Daoy (cell line): ENCODE data around the gene LTBP1. TPM values are rescaled to one million over a fixed set of nuclear protein-coding genes. Genes with fewer than 3 reads are reported as not detected.
"Not testable (repeated sequence)": the region's sequence is repeated elsewhere in the genome, so short reads cannot be mapped to it uniquely, and the experiment has no call there.

Experiments used
- DNase-seq: peaks from one replicate; pipeline ENCODE4 v3.0.0-alpha.2; 2015; ENCODE audit warnings: low read depth
- total RNA-seq: library from RNA; depleted of rRNA; stranded (reverse); fragments of >200 nt; shearing (Covaris generic); gene quantifications from 2 replicates; pipeline ENCODE4 v1.2.3, GENCODE V29; 2014

The LTBP1 gene
- total RNA-seq, 1 experiment from 2014 or later: 46.4 TPM

GRCh38 chr2:33223856-33224255 lies 277.1 kb downstream of the LTBP1 start:
- DNase-seq: no peak

DNA sequence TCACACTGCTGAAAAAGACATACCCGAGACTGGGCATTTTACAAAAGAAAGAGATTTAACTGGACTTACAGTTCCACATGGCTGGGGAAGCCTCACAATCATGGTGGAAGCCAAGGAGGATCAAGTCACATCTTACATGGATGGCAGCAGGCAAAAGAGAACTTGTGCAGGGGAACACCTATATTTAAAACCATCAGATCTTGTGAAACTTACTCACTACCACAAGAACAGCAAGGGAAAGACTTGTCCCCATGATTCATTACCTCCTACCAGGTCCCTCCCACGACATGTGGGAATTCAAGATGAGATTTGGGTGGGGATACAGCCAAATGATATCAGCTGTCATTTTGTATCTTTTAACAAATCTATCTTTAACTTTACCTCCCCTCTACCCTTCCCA lies 278.6 kb downstream of the LTBP1 start:
- no peak for DNase-seq

- no peak for DNase-seq
Observed at GRCh38 chr2:33226546-33226945, 279.8 kb downstream of the LTBP1 start.

DNA sequence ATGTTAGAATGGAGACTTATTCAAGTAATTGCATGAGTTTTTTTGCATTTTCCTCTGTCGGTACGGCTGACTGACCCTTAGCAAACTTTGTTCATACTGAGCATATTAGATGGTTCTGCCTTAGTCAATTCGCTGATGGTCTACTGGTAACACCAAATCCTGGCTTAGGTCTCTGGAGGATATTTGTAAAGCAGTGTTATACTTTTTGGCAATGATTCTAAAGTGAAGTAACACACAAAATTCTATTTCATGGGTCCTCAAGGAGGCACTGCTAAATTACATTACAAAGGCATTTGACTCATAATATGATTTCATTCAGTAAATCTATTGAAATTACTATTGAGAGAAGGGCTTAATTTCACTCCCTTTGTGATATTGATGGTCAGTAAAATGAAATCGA lies 282.9 kb downstream of the LTBP1 start:
- no peak for DNase-seq

DNA sequence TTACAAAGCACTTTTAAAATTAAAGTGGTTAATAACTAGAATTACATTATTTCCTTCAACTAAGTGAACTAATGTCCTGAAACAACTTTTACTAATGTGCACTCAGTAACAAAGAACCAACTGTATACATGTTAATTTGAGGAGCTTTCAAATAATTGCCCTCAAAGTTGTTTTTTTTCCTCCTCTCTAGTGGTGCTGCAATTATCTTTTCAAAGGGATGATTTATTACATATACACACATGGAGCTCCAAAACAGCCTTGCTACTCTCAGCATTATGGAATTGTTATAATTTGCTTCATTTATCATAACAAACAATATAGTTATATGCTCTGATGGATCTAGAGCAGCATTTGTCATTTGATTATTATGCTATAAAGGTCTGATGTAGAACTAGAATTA lies 283.4 kb downstream of the LTBP1 start:
- DNase-seq: no peak

DNA sequence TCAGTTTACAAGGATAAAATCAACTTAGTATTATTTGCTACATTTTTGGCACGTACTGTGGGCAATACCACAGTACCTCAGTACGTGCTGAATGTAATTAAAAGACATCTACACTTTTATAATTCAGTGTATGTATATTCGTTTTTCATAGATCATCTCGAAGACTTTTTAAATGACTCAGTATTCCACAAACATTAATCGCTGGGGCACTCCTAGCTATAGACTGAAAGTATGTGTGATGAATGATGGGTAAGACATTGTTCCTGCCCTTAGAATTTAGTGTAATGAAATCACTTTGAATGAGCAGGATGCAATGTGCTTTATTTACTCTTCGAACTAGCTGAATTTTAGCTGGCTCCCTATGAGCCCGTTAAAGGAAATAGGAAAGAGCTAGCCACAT lies 284.1 kb downstream of the LTBP1 start:
- no peak for DNase-seq

GRCh38 chr2:33235559-33235958 lies 288.8 kb downstream of the LTBP1 start:
- not testable (repeated sequence) for DNase-seq

DNA sequence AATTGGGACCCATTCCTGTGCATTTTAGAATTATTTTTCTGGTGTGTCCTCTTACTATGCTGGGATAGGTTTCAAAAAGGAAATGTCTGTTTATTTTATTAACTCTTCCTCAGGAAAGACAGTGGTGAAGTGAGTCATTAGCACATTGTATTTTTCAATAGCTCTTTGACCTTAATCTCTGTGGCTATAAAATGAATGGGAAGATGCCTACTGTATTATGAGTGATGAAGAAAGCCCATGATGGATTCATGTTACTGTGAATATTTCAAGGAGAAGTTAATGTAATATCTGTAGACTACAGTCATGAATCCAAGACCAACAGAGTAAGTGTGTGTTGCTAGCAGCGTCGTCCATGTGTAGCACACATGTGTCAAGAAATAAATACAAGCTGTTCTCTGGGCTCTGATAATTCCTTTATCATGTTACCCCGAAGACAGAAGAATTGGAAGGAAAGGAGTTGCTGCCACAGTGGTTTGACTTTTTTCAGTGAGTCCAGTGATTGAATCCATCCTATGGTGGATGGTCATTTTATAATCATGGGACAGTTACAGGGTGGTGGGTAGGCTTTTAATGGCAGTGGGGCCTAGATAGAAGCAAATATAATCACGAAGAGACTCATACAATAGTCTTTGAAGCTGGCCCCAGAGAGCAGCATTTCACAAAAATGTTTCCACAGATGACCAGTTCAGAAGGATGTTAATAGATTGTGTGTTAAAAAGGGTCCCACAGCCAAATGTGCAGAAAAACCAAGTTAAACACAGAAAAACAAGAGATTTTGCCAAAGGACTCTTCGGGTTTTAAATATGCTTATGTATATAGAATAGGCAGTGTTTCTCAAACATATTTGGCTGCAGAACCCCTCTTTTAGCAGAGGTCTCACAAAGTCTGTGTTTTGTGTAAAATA lies 290.0 kb downstream of the LTBP1 start:
- peak; percentile 47 for DNase-seq

- peak; percentile 38 for DNase-seq
Observed at GRCh38 chr2:33238111-33238510, 291.4 kb downstream of the LTBP1 start.

DNA sequence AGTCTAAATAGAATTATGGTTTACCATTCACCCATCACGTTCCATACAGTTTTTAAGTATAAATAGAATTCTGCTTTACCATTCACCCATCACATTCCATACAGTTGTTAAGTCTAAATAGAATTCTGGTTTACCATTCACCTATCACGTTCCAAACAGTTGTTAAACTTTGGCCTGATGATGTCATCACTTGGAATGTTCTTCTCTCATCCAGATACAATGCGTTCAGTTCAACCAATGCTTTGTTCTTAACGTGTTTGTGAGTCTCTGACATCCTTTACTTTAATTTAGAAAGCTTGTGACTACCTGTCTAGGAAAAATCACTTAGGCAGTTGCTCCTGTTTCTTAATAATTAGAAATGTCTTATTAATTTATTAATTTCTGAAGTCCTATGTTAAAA lies 293.4 kb downstream of the LTBP1 start:
- DNase-seq: peak; percentile 64

DNA sequence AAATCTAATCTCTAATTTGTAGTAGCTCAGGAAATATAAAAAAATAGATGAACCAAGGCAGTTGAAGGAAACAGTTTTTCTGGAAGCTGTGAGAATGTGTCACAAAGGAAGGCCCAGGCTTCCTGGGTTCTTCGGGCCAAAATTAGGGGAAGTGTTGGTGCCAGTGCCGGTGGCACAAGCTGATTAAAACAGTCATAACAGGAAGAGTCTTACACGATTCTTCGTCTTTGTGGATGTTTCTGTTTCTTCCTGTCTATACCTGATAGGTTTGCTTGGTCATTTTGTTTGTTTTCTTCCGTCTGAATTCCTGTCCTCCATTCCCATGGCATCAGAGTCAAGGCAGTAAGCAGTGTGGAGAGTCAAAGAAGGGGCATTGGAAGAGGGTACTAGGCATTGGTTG lies 294.3 kb downstream of the LTBP1 start:
- DNase-seq: no peak

GRCh38 chr2:33241581-33241980 lies 294.8 kb downstream of the LTBP1 start:
- DNase-seq: peak; percentile 38

DNA sequence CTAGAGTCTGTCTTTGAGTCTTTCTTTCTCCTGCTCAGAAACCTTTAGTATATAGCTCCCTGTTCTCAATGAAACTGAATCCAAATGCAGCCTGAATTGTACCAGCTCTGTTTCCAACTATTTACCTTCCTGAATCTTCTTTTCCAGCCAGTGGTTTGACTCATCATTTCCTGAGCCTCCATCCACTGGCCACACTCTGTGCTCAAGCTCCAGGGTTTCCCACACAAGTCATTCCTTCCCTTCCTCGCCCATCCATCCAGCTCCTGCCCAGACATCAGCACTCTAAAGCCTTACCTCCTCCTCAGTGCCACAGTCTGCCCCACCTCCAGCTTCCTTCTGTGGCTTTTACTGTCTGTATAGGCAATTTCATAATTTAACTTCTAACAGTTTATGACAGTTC lies 296.1 kb downstream of the LTBP1 start:
- DNase-seq: peak; percentile 88

DNA sequence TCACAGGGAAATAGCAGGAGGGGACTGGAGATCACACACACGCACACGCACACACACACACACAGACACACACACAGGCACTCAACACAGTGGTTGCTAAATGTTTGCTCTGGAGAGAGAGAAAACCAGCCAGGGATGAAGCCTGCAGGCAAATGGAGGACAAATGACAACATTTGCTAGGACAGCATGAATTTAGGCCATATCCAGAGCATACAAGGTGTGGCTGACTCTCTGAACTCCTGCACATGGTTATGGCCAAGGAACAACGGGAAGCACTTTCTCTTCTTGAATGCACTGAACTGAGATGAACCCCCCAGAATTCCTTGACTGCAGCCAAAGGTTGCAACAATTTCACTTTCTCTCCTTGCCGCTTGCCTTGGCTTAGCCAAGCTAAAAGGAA lies 299.7 kb downstream of the LTBP1 start:
- no peak for DNase-seq

- DNase-seq: no peak
Observed at GRCh38 chr2:33247365-33247764, 300.6 kb downstream of the LTBP1 start.

GRCh38 chr2:33250417-33251029 lies 303.8 kb downstream of the LTBP1 start:
- no peak for DNase-seq

DNA sequence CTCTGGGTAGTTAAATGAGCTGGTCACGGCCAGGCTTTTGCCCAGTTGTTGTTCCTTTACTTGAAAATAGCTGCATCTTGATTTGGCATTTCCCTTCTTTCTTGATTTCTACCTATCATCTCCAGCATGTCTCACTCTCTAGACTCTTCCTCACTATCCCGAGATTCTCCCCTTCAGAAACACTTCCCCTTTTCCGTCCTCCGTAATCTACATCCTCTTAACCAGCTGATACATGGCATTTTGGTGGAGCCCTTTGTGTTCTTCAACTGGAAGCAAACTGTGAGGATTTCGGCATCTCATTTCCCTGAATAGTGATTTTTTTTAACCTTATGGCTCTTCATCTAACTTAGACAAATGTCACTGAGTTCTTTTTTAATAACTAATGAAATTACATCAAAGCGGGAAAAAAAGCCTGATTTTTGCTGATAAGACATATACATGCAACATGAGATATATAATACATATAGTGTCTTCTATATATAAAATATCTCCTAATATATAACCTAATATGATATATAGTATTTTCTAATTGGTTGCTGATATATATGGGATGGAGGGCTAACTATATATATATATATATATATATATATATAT lies 309.5 kb downstream of the LTBP1 start:
- DNase-seq: no peak

- DNase-seq: no peak
Observed at GRCh38 chr2:33258387-33258786, 311.6 kb downstream of the LTBP1 start.

DNA sequence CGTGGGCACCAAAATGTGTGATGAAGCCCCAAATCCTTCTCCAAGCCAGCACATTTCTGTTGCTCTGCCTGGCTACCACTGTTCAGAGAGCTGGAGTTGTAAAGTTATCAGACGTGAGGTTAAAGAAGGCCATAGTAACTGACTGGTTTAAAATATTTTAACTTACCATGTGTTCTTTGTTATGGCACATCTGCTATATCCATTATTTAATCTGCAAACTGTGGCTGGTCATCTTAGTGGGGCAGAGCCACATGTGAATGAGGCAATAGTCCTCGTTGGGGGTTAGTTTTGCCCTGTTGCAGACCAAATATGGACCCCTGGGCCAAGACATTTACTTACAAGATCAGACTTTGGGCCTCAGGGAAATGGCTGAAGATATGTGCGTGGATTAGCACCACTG lies 315.3 kb downstream of the LTBP1 start:
- no peak for DNase-seq

- DNase-seq: no peak
Observed at GRCh38 chr2:33264766-33265165, 318.0 kb downstream of the LTBP1 start.

DNA sequence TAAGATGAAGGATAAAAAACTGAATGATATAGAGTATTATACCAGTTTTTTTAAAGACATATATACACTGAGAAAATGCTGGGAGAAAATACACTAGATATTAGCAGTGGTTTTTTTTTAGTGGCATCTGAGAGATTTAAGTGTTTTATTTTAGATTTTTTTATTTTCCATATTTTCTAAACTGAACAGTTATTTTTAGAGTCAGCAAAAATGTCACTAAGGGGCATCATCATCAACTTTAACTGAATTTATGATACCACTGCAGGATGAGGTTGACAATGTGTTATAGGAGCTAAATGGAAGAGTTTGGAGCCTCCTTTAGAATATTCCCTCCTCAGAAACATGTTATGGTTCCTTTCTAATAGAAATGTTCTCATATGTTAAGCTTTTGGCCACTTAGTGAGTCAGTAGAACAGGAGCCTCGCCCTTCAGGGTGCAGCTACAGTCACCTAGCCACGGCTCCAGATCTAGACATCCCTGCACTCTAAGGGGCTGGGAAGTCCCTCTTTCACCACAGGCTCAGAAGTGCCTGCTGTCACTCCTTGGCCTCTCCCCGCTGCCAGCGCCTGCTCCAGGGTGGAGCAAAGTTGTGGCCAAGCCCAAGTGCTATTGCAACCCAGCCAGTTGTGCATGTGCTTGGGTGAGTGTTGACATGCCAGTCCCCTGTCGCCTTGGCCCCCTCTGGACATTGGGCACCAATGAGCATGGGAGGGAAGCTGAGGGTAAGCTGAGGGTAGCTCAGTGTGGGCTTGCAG lies 319.0 kb downstream of the LTBP1 start:
- no peak for DNase-seq

DNA sequence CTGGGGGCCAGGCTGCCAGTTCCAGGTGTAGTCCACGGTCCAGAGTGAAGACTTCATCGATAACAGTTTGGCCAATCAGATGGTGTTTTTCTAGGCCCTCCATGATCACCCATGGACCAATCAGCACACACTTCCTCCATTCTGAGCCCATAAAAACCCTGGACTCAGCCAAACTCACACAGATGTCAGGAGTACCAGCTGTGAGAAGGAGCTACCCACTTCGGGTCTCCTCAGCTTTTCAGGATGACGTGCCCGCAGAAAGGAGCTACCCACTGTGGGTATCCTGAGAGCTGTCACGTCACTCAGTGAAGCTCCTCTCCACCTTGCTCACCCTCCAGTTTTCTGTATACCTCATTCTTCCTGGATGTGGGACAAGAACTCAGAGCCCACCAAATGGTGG lies 319.7 kb downstream of the LTBP1 start:
- DNase-seq: no peak
